GM12872 (cell line): ENCODE measurements around the gene TNFSF9.

Source experiments
- CTCF ChIP-seq: IDR thresholded peaks from 3 replicates; pipeline ENCODE4 v1.5.1; 2011; ENCODE audit warnings: low read depth, mild to moderate bottlenecking, low read length, moderate library complexity; ENCODE audit not compliant: insufficient read depth

Gene TNFSF9

GRCh38 chr19:6540918-6541689 is 10.3 kb downstream of the TNFSF9 start:
- no peak for TF ChIP-seq CTCF

GRCh38 chr19:6543866-6544347 is 13.1 kb downstream of the TNFSF9 start:
- TF ChIP-seq CTCF: no peak

GRCh38 chr19:6551091-6551490 is 20.3 kb downstream of the TNFSF9 start:
- TF ChIP-seq CTCF: no peak

GRCh38 chr19:6551607-6552450 is 21.0 kb downstream of the TNFSF9 start:
- TF ChIP-seq CTCF: peak; percentile 63

GRCh38 chr19:6556043-6556449 is 25.2 kb downstream of the TNFSF9 start:
- TF ChIP-seq CTCF: no peak

- no peak for TF ChIP-seq CTCF
These were observed 25.8 kb downstream of the TNFSF9 start for GRCh38 chr19:6556480-6557195.

GRCh38 chr19:6562437-6562836 is 31.6 kb downstream of the TNFSF9 start:
- peak; percentile 11; the same call in 1 of the 3 replicates for TF ChIP-seq CTCF
